Calu3 (cell line): ENCODE measurements around the gene BMP10. TPM values are rescaled to one million over a fixed set of nuclear protein-coding genes. Genes with fewer than 3 reads are reported as not detected.

Experiments used
- BruUV-seq: library from RNA; stranded (reverse); fragments of 400-500 nt; replicated peaks from 2 replicates; lab custom pipeline; 2021; lab: Mats Ljungman, UMichigan
- CTCF ChIA-PET: fragments of 300-600 bp; sonication (Branson Sonifier 250); formaldehyde crosslinking; loops from one replicate; lab custom pipeline; 2022; ENCODE audit warnings: antibody characterized with exemption; lab: Charles Lee
- DNase-seq: peaks from one replicate; pipeline ENCODE4 v3.0.0; 2022
- H3K27ac Mint-ChIP-seq: one replicate; pipeline ENCODE4 v1.8.0; 2022; ENCODE audit warnings: mixed read lengths; ENCODE audit not compliant: unreplicated experiment
- H3K27me3 Mint-ChIP-seq: one replicate; pipeline ENCODE4 v1.8.0; 2022; ENCODE audit warnings: mixed read lengths; ENCODE audit not compliant: unreplicated experiment
- H3K36me3 Mint-ChIP-seq: one replicate; pipeline ENCODE4 v1.8.0; 2022; ENCODE audit warnings: mild to moderate bottlenecking, moderate library complexity, mixed read lengths; ENCODE audit not compliant: insufficient read depth, unreplicated experiment
- H3K4me1 Mint-ChIP-seq: one replicate; pipeline ENCODE4 v1.8.0; 2022; ENCODE audit warnings: mild to moderate bottlenecking, low read depth, mixed read lengths; ENCODE audit not compliant: unreplicated experiment
- H3K4me3 Mint-ChIP-seq: one replicate; pipeline ENCODE4 v1.8.0; 2022; ENCODE audit warnings: mild to moderate bottlenecking, low read depth, moderate library complexity, mixed read lengths; ENCODE audit not compliant: unreplicated experiment
- H3K9me3 Mint-ChIP-seq: one replicate; pipeline ENCODE4 v1.8.0; 2022; ENCODE audit warnings: low read depth, mixed read lengths; ENCODE audit not compliant: unreplicated experiment
- intact Hi-C: fragments of 100-400 bp; cut with micrococcal nuclease; formaldehyde crosslinking; loops from one replicate; pipeline ENCODE4 v1.10.0; 2022; ENCODE audit not compliant: unreplicated experiment
- total RNA-seq: library from RNA; stranded (reverse); gene quantifications from 2 replicates; pipeline ENCODE4 v1.2.3, GENCODE V29; 2022
- TF ChIP-seq, protein P1 (sequence below): fragments of 200-600 bp; IDR thresholded peaks from one replicate; pipeline ENCODE4 v1.8.0; 2022; ENCODE audit warnings: antibody characterized with exemption; ENCODE audit not compliant: unreplicated experiment

The BMP10 gene
- total RNA-seq, 1 experiment from 2014 or later = not detected

DNA sequence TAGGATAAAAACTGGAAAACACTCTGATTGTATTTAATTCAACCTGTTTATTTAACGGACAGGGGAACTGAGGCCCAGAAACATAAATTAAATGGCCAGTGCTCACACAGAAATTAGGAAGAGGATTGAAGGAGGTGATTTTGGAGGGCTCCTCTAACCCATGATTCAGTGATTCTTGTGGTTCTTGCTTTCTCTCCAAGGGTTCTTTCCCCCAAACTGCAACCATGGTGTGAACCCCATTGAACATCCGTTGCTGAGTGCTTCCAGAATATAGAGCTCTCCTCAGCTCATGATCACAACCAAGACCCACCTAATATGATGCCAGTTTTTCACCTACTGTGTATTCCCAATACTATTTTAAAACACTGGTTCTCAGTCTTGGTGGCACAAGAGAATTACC lies 41.4 kb downstream of the BMP10 start:
- CTCF ChIA-PET = interaction anchor here (1.2 kb wide), 1 partner anchor 50 kb away, joined by 3 read pairs; no protein-coding TSS in a partner anchor
- no TSS peak for BruUV-seq
- intact Hi-C loops = loop anchor here (5.0 kb wide), 1 partner anchor 78 kb away; no protein-coding TSS in a partner anchor
- Mint-ChIP-seq H3K4me1 (peaks cover 38% of the 10 kb centered on the region), H3K27ac (no peak overlapping the region), H3K9me3 (no peaks in the 10 kb centered on the region), H3K36me3 (peaks cover 16% of the 10 kb centered on the region), H3K27me3 (peaks cover 29% of the 10 kb centered on the region), H3K4me3 (peak overlapping the region; percentile 36)
- TF ChIP-seq, protein P1, sequence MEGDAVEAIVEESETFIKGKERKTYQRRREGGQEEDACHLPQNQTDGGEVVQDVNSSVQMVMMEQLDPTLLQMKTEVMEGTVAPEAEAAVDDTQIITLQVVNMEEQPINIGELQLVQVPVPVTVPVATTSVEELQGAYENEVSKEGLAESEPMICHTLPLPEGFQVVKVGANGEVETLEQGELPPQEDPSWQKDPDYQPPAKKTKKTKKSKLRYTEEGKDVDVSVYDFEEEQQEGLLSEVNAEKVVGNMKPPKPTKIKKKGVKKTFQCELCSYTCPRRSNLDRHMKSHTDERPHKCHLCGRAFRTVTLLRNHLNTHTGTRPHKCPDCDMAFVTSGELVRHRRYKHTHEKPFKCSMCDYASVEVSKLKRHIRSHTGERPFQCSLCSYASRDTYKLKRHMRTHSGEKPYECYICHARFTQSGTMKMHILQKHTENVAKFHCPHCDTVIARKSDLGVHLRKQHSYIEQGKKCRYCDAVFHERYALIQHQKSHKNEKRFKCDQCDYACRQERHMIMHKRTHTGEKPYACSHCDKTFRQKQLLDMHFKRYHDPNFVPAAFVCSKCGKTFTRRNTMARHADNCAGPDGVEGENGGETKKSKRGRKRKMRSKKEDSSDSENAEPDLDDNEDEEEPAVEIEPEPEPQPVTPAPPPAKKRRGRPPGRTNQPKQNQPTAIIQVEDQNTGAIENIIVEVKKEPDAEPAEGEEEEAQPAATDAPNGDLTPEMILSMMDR = no peak
- no peak for DNase-seq

DNA sequence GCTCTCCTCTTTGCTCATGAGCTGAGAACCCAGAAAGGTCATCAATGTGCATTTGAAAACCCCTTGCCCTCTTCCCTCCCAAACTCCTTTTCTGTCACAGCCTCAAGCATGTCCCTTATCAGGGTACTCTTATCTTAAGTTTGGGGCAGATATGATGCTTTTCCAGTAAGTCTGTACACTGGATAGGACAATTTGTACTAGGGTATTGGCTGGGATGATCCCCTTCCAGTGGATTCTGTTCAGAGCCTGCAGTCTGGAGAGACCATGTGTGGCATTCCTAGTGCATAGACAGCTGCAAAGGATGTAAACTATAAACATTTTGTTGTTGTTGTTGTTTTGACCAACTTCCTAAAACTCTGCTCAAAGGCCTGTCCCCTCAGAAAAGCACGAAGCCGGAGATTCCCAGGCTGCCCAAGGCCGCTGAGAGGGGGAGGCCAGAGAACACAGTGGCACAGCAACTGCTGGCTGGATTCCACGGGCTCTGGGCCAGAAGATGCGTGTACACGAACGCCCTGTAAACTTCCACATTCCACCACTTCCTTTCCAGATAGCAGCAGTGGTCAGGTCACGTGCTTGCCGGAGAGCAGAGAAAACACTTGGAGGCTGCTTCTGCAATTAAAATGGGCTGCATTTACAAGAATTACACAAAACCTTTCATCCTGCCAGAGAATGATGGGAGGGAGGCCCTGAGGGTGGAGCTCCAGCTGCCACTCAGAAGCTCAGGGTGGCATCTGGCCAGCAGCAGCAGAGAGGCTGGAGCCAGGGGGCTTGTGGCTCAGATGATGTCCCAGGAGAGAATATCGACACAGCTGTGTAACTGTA lies 42.1 kb downstream of the BMP10 start:
- CTCF ChIA-PET = interaction anchor here (1.2 kb wide), 1 partner anchor 49 kb away, joined by 3 read pairs; no protein-coding TSS in a partner anchor
- H3K9me3 Mint-ChIP-seq = no peaks in the 10 kb centered on the region
- peak overlapping the region; percentile 36 for H3K4me3 Mint-ChIP-seq
- peaks cover 16% of the 10 kb centered on the region for H3K36me3 Mint-ChIP-seq
- TF ChIP-seq, protein P1 = no peak
- peak; percentile 85 for DNase-seq
- no TSS peak for BruUV-seq
- intact Hi-C loops = no loop called here
- H3K27me3 Mint-ChIP-seq = peaks cover 35% of the 10 kb centered on the region
- peak overlapping the region; percentile 46 for H3K27ac Mint-ChIP-seq
- H3K4me1 Mint-ChIP-seq = peaks cover 38% of the 10 kb centered on the region

DNA sequence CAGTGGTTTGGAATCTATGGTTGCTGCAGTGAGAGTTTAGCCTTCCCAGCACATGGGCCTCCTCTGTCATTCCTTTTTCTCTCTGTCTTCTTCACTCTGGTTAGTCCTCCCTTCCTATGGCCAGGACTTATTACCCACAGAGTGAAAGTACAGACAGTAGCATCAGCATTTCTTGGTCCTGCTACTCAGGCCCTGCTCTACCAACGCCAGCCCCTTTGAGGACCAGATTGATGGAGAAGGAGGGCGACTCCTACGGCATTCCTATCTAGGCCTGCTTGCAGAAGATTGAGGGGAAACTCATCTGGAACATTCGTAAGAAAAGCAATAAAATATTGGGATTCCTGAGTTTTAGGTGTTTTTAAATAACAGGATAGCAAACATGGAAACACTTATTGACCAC lies 43.5 kb downstream of the BMP10 start:
- Mint-ChIP-seq H3K36me3 (peaks cover 16% of the 10 kb centered on the region), H3K9me3 (no peaks in the 10 kb centered on the region), H3K4me3 (no peak overlapping the region), H3K27ac (no peak overlapping the region), H3K4me1 (peaks cover 32% of the 10 kb centered on the region), H3K27me3 (peaks cover 48% of the 10 kb centered on the region)
- no peak for DNase-seq
- BruUV-seq = no TSS peak
- intact Hi-C loops = no loop called here
- CTCF ChIA-PET = no interaction called here
- TF ChIP-seq, protein P1 = no peak

DNA sequence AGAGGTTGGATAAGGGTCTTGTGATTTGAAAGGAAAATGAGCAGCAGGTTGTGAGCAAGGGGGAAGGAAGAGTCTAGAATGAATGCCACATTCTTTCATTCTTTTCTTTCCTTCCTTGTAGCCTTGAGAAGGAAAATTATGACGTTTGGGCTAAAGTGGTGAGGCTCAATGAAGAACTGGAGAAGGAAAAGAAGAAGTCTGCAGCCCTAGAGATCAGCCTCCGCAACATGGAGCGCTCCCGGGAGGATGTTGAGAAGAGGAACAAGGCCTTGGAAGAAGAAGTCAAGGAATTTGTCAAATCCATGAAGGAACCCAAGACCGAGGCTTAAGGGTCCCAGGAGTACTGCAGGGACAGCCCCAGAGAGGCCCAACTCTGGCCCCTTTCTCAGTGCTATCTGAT lies 45.3 kb downstream of the BMP10 start:
- BruUV-seq = no TSS peak
- Mint-ChIP-seq H3K4me1 (peaks cover 15% of the 10 kb centered on the region), H3K9me3 (no peaks in the 10 kb centered on the region), H3K27ac (no peak overlapping the region), H3K36me3 (peaks cover 6% of the 10 kb centered on the region), H3K4me3 (no peak overlapping the region), H3K27me3 (peaks cover 54% of the 10 kb centered on the region)
- CTCF ChIA-PET = no interaction called here
- intact Hi-C loops = no loop called here
- DNase-seq = no peak
- TF ChIP-seq, protein P1 = no peak
